GM12872 (cell line): ENCODE measurements around the gene NCOA3.

Experiments
- TF ChIP-seq, protein P1 (sequence below): IDR thresholded peaks from 3 replicates; pipeline ENCODE4 v1.5.1; 2011; ENCODE audit warnings: low read depth, mild to moderate bottlenecking, low read length, moderate library complexity; ENCODE audit not compliant: insufficient read depth

NCOA3 gene

DNA sequence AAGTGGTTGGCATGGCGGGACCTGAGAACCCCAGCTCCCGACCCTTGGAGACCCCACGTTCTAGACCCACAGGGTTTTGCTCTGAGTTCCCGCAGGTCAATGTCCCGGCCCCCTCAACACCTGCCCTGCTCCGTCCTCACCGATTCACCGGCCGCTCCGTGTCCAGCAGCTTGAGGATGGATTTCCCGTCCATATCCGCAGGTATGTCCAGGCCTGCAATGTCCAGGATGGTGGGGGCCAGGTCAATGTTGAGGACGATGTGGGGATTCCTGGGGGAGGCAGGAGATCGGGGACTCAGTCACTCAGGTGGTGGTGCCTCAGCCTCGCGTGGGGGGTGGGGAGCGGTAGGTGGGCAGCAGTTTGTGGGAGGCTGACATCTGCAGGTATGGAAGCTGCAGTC, 176.8 kb downstream of the NCOA3 start:
- TF ChIP-seq, protein P1, sequence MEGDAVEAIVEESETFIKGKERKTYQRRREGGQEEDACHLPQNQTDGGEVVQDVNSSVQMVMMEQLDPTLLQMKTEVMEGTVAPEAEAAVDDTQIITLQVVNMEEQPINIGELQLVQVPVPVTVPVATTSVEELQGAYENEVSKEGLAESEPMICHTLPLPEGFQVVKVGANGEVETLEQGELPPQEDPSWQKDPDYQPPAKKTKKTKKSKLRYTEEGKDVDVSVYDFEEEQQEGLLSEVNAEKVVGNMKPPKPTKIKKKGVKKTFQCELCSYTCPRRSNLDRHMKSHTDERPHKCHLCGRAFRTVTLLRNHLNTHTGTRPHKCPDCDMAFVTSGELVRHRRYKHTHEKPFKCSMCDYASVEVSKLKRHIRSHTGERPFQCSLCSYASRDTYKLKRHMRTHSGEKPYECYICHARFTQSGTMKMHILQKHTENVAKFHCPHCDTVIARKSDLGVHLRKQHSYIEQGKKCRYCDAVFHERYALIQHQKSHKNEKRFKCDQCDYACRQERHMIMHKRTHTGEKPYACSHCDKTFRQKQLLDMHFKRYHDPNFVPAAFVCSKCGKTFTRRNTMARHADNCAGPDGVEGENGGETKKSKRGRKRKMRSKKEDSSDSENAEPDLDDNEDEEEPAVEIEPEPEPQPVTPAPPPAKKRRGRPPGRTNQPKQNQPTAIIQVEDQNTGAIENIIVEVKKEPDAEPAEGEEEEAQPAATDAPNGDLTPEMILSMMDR, result no peak

DNA sequence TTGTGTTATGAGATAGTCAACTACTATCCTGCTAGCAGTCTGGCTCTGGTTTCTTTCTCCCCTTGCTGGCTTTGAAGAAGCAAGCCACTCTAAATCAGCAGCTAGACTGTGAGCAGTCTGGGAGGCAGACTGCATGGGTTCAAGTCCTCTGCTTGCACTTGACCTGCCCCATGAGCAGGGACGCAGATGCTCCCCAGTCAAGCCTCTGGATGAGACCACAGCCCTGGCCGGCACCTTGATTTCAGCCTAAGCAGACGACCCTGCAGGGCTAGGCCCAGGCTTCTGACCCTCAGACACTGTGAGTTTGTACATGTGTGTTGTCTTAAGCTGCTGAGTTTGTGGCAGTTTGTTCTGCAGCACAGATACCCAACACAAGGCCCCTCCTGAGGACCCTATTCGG, 177.8 kb downstream of the NCOA3 start:
- TF ChIP-seq, protein P1, result no peak

DNA sequence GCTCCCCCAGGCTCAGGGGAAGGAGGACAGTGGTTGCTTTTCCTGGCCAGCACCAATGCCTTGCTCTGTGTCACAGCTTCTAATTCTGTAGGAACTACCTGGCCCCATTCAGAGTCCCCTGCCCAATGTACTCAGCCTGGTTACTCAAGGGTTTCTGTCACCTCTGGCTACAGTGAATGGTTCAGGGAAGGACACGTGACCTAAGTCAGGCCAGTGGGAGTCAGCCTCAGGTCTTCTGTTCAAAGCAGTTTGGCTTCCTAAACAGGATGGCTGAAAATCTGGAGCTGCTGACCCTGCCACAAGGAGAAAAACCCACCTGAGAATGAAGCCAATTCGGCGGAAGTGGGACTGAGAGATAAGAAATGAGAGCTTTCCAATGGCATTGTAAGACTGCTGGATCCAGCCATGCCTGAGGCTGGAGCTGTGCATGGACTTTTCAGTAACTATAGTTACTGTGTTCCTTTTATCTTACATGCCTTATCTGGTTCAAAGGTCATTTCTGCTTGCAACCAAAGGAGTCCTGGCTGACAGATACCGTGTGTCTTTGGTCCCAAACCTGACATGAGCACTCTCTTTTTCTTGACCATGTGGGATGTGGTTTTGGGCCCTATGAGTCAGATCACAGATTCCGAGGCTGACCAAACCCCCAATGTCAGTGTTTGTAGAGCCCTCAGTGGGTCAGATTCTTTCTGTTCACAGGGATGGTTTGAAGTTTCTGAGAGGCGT, 179.3 kb downstream of the NCOA3 start:
- TF ChIP-seq, protein P1, result no peak

DNA sequence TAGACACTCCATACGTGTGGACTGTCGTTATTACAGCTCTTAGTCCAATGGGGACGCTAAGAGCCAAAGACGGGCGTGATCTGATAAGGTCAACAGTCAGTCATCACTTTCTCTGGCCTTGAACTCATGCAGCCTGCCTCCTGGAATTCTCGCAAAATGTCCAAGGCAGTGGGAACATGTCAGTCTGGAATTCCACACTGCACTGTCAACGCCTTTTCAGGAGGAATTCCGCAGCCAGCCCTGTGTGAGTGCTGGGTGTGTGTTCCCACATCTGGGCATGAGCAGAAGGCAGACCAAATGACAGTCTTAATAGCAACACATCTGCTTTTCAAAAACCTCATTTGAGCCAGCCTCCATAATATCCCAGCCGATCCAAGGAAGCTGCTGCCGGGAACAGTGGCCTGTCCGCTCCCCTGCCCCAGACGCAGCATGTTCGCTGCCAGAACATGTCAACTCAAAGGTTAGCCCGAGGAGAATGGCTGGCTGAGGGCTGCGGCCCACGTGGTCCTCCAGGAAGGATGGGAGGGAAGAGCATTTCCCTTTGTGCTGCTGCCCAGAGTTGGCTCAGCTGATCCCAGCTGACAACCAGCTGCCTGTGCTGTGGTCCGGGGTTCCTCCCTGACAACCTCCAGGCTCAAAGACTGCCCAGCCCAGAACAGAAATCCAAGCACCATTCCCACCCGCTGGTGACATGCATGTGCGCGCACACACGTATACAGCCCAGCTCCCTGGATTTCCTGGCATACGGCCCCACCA, 180.5 kb downstream of the NCOA3 start:
- TF ChIP-seq, protein P1, result no peak

DNA sequence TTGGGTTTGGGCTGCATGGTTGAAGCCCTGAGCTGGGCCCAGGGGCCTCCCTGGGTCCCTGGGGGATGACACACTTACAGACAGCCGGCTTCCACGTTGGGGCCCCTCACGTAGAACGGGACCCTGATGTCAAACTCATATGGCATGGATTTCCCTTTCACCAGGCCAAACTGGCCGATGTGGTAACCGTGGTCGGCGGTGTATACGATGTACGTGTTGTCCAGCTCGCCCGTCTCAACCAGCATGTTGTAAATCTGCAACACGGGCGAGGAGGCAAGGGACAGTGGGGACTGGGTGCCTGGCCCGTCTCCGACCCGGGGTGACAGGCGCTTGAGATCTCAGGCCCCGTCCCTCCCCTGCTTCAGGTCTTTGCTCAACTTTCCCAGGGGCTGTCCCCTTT, 181.2 kb downstream of the NCOA3 start:
- TF ChIP-seq, protein P1, result no peak

DNA sequence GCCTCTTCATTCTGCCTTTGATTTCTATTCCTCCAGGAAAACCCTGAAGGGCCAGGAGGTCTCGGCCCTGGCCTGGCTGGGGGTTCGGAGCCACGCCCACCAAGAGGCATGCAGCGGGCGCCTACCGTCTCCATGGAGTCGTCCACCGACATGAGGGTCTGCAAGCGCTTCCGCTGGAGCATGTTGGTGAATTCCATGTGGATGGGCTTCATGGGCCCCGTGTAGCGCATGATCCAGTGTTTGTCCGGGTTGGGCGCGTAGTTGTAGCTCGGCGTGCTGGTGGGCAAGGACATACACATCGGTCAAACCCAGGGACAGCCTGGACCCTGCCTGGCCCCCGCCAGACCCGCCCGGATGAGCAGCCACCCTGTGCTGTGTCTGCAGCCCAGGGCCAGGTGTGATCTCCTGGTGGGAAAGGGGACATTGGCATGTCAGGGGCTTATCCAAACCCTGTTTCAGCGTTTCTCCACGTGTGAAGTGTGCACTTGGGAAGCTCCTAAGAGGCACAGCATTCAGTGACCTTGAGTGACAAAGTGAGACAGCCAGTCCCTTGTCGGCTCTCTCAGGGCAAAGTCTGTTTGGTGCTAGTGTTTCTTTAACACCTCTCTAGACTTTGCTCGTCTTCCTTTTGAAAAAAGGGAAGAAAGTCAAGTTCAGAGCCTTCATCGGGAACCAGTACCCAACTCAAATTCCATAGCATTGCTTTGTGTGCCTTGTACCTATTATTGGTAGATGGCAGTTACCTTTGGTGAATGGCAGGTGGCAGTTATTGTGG, 182.8 kb downstream of the NCOA3 start:
- TF ChIP-seq, protein P1, result no peak

DNA sequence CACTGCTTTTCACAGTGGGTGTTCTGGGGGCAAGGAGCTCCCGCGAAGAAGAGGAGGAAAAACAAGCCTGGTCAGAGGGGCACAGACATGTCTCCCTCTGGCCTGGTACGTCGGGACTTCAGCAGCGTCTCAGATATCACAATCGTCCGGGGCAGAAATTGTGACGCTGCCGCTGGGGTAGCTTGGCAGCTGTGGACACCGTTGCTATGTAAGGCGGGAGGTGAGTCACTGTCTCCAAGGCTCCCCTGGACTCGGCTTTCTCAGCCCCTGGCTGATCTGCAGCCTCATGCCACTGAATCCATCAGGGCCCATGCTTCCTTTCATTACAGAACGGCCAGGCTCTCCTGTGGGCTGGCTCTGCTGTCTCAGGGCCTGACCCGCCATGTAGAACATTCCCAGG, 184.9 kb downstream of the NCOA3 start:
- TF ChIP-seq, protein P1, result no peak
